Activated CD8-positive, alpha-beta T cell treated with anti-CD3 and anti-CD28 coated beads for 36 hours (primary cell): ENCODE data around the gene TBL2. TPM values are rescaled to one million over a fixed set of nuclear protein-coding genes. Genes with fewer than 3 reads are reported as not detected.
"Not testable (repeated sequence)": the region's sequence is repeated elsewhere in the genome, so short reads cannot be mapped to it uniquely, and the experiment has no call there.

Experiments
- ATAC-seq: fragments of 200-7000 bp; cut with Tn5 transposase; one replicate; pipeline ENCODE4 v1.10.0; 2021; ENCODE audit warnings: mild to moderate bottlenecking, moderate library complexity
- CTCF ChIA-PET: fragments of 350-600 bp; sonication (Branson Sonifier 250); formaldehyde crosslinking; loops from one replicate; lab custom pipeline; 2021; ENCODE audit warnings: antibody characterized with exemption; lab: Charles Lee
- POLR2A ChIA-PET: fragments of 350-600 bp; sonication (Branson Sonifier 250); formaldehyde crosslinking; loops from one replicate; lab custom pipeline; 2021; ENCODE audit warnings: antibody characterized with exemption; lab: Charles Lee
- DNase-seq: peaks from one replicate; pipeline ENCODE4 v3.0.0-alpha.2; 2020
- H3K27ac Mint-ChIP-seq: one replicate; pipeline ENCODE4 v1.8.0; 2021; ENCODE audit warnings: mild to moderate bottlenecking, mixed read lengths
- H3K27me3 Mint-ChIP-seq: one replicate; pipeline ENCODE4 v1.8.0; 2021; ENCODE audit warnings: mixed read lengths
- H3K36me3 Mint-ChIP-seq: one replicate; pipeline ENCODE4 v1.8.0; 2021; ENCODE audit warnings: low read depth, mixed read lengths
- H3K4me1 Mint-ChIP-seq: one replicate; pipeline ENCODE4 v1.8.0; 2021; ENCODE audit warnings: low read depth, mixed read lengths
- H3K4me3 Mint-ChIP-seq: one replicate; pipeline ENCODE4 v1.8.0; 2021; ENCODE audit warnings: mild to moderate bottlenecking, moderate library complexity, mixed read lengths
- H3K9me3 Mint-ChIP-seq: one replicate; pipeline ENCODE4 v1.8.0; 2021; ENCODE audit warnings: mixed read lengths
- CTCF ChIP-seq: fragments of 200-600 bp; IDR thresholded peaks from one replicate; pipeline ENCODE4 v1.8.0; 2022; ENCODE audit warnings: antibody characterized with exemption, mild to moderate bottlenecking
- intact Hi-C: fragments of 100-400 bp; cut with micrococcal nuclease; formaldehyde crosslinking; loops from one replicate; pipeline ENCODE4 v1.10.0; 2022
- total RNA-seq, 2 experiments: library from RNA; stranded (reverse); gene quantifications; one replicate each; pipeline ENCODE4 v1.2.3, GENCODE V29; 2021

The TBL2 gene
- total RNA-seq, 2 experiments from 2014 or later = 29.6 to 30.7 TPM

- Mint-ChIP-seq H3K4me3 (peak within 1 kb of the TSS; percentile 8), H3K9me3 (no peaks in the 10 kb centered on the region), H3K27ac (no peak within 1 kb of the TSS), H3K27me3 (peaks cover 51% of the 10 kb centered on the region), H3K4me1 (peaks cover 7% of the 10 kb centered on the region), H3K36me3 (no peaks in the 10 kb centered on the region)
- DNase-seq (peak; percentile 81), ATAC-seq (peak; percentile 95)
- intact Hi-C loops = no loop called here
- no peak for TF ChIP-seq CTCF
- ChIA-PET POLR2A (no interaction called here), CTCF (interaction anchor here (1.0 to 1.4 kb wide), 3 partner anchors 17 to 108 kb away, joined by 3 to 10 read pairs (median 3); no protein-coding TSS in a partner anchor)
Observed at GRCh38 chr7:73623798-73624668, 45.7 kb upstream of the TBL2 start, which contains the start of gene MLXIPL. MLXIPL (minus strand) TSS chr7:73624522; CDS start chr7:73624492, 30 bp downstream.

GRCh38 chr7:73622909-73623797 is 44.8 kb upstream of the TBL2 start:
- TF ChIP-seq CTCF = no peak
- POLR2A ChIA-PET = no interaction called here
- no peaks in the 10 kb centered on the region for H3K36me3 Mint-ChIP-seq
- DNase-seq (peak; percentile 21), ATAC-seq (no peak)
- intact Hi-C loops = no loop called here
- peaks cover 7% of the 10 kb centered on the region for H3K4me1 Mint-ChIP-seq
- H3K27me3 Mint-ChIP-seq = peaks cover 46% of the 10 kb centered on the region
- H3K4me3 Mint-ChIP-seq = peak overlapping the region; percentile 8
- H3K27ac Mint-ChIP-seq = no peak overlapping the region
- CTCF ChIA-PET = interaction anchor here (1.0 to 8.6 kb wide), 2 partner anchors 16 to 111 kb away, joined by 3 to 50 read pairs; no protein-coding TSS in a partner anchor
- H3K9me3 Mint-ChIP-seq = no peaks in the 10 kb centered on the region

- Mint-ChIP-seq H3K9me3 (no peaks in the 10 kb centered on the region), H3K27me3 (peaks cover 41% of the 10 kb centered on the region), H3K36me3 (no peaks in the 10 kb centered on the region), H3K27ac (no peak overlapping the region), H3K4me3 (no peak overlapping the region), H3K4me1 (peaks cover 7% of the 10 kb centered on the region)
- no peak for DNase-seq
- TF ChIP-seq CTCF = no peak
- ChIA-PET CTCF (interaction anchor here (1.0 to 8.6 kb wide), 2 partner anchors 15 to 112 kb away, joined by 3 to 50 read pairs; no protein-coding TSS in a partner anchor), POLR2A (no interaction called here)
- intact Hi-C loops = no loop called here
- ATAC-seq = no peak
Observed at GRCh38 chr7:73622527-73622908, 44.1 kb upstream of the TBL2 start.

GRCh38 chr7:73621168-73622063 is 43.0 kb upstream of the TBL2 start:
- Mint-ChIP-seq H3K9me3 (no peaks in the 10 kb centered on the region), H3K36me3 (no peaks in the 10 kb centered on the region), H3K4me3 (no peak overlapping the region), H3K4me1 (peaks cover 7% of the 10 kb centered on the region), H3K27ac (no peak overlapping the region), H3K27me3 (peaks cover 34% of the 10 kb centered on the region)
- TF ChIP-seq CTCF = no peak
- ChIA-PET CTCF (interaction anchor here (1.0 to 8.6 kb wide), 5 partner anchors 8 to 113 kb away, joined by 3 to 50 read pairs (median 7); no protein-coding TSS in a partner anchor), POLR2A (no interaction called here)
- intact Hi-C loops = no loop called here
- no peak for ATAC-seq
- DNase-seq = no peak

- POLR2A ChIA-PET, H3K4me3 Mint-ChIP-seq, H3K27ac Mint-ChIP-seq, H3K9me3 Mint-ChIP-seq, ATAC-seq, H3K4me1 Mint-ChIP-seq, H3K36me3 Mint-ChIP-seq, DNase-seq, intact Hi-C loops: not testable (repeated sequence)
- CTCF ChIA-PET = interaction anchor here (8.6 kb wide), 1 partner anchor 12 kb away, joined by 50 read pairs; no protein-coding TSS in a partner anchor
- peaks cover 23% of the 10 kb centered on the region for H3K27me3 Mint-ChIP-seq
Observed at GRCh38 chr7:73619394-73619793, 41.0 kb upstream of the TBL2 start.
